ENCODE data around the gene HIRIP3. TPM values are rescaled to one million over a fixed set of nuclear protein-coding genes. Genes with fewer than 3 reads are reported as not detected.
"Not testable (repeated sequence)": the region's sequence is repeated elsewhere in the genome, so short reads cannot be mapped to it uniquely, and the experiment has no call there.

Gene HIRIP3
- total RNA-seq, 1 experiment from 2014 or later, result 9.8 TPM

GRCh38 chr16:29974291-29975133 lies 20.9 kb downstream of the HIRIP3 start:
- DNase-seq (ENCODE audit: low read depth, low spot score), result peak; percentile 2
- in situ Hi-C loops (cut with HindIII; ENCODE audit: low pct_unique_long_range_greater_than_20kb, low sequenced_read_pairs), result no loop called here

- in situ Hi-C loops (cut with HindIII; ENCODE audit: low pct_unique_long_range_greater_than_20kb, low sequenced_read_pairs), result no loop called here
- peak; percentile 98 for DNase-seq (ENCODE audit: low read depth, low spot score)
Measured at GRCh38 chr16:29973384-29974246, 21.8 kb downstream of the HIRIP3 start, which contains the start of gene TAOK2. TAOK2 (plus strand) TSS chr16:29973868; CDS start chr16:29977773, 3,905 bp downstream.

- in situ Hi-C loops (cut with HindIII; ENCODE audit: low pct_unique_long_range_greater_than_20kb, low sequenced_read_pairs), result no loop called here
- DNase-seq (ENCODE audit: low read depth, low spot score), result no peak
Measured at GRCh38 chr16:29972992-29973383, 22.4 kb downstream of the HIRIP3 start.

GRCh38 chr16:29972500-29972899 lies 22.9 kb downstream of the HIRIP3 start:
- DNase-seq (ENCODE audit: low read depth, low spot score), result no peak
- in situ Hi-C loops (cut with HindIII; ENCODE audit: low pct_unique_long_range_greater_than_20kb, low sequenced_read_pairs), result no loop called here

GRCh38 chr16:29971304-29971703 lies 24.1 kb downstream of the HIRIP3 start:
- in situ Hi-C loops (cut with HindIII; ENCODE audit: low pct_unique_long_range_greater_than_20kb, low sequenced_read_pairs), result no loop called here
- no peak for DNase-seq (ENCODE audit: low read depth, low spot score)

GRCh38 chr16:29968205-29968604 lies 27.2 kb downstream of the HIRIP3 start:
- in situ Hi-C loops (cut with HindIII; ENCODE audit: low pct_unique_long_range_greater_than_20kb, low sequenced_read_pairs), result no loop called here
- DNase-seq (ENCODE audit: low read depth, low spot score), result no peak

- in situ Hi-C loops (cut with HindIII; ENCODE audit: low pct_unique_long_range_greater_than_20kb, low sequenced_read_pairs), result no loop called here
- no peak for DNase-seq (ENCODE audit: low read depth, low spot score)
Measured at GRCh38 chr16:29963021-29963743, 32.2 kb downstream of the HIRIP3 start.

- in situ Hi-C loops (cut with HindIII; ENCODE audit: low pct_unique_long_range_greater_than_20kb, low sequenced_read_pairs), result no loop called here
- no peak for DNase-seq (ENCODE audit: low read depth, low spot score)
Measured at GRCh38 chr16:29962344-29962994, 32.9 kb downstream of the HIRIP3 start.

- DNase-seq (ENCODE audit: low read depth, low spot score), result peak; percentile 82
Measured at GRCh38 chr16:29961479-29962343, 33.7 kb downstream of the HIRIP3 start, which contains the start of gene TMEM219. TMEM219 (plus strand) TSS chr16:29962079; CDS start chr16:29963144, 1,065 bp downstream.

GRCh38 chr16:29961127-29961478 lies 34.3 kb downstream of the HIRIP3 start:
- in situ Hi-C loops (cut with HindIII; ENCODE audit: low pct_unique_long_range_greater_than_20kb, low sequenced_read_pairs), result no loop called here

More at GRCh38 chr16:29961479-29962343, 33.7 kb downstream of the HIRIP3 start, which contains the start of gene TMEM219:
- in situ Hi-C loops (cut with HindIII; ENCODE audit: low pct_unique_long_range_greater_than_20kb, low sequenced_read_pairs), result no loop called here

GRCh38 chr16:29959821-29960220 lies 35.6 kb downstream of the HIRIP3 start:
- DNase-seq (ENCODE audit: low read depth, low spot score); in situ Hi-C loops (cut with HindIII; ENCODE audit: low pct_unique_long_range_greater_than_20kb, low sequenced_read_pairs): not testable (repeated sequence)

More at GRCh38 chr16:29961127-29961478, 34.3 kb downstream of the HIRIP3 start:
- no peak for DNase-seq (ENCODE audit: low read depth, low spot score)

GRCh38 chr16:29959293-29959692 lies 36.1 kb downstream of the HIRIP3 start:
- in situ Hi-C loops (cut with HindIII; ENCODE audit: low pct_unique_long_range_greater_than_20kb, low sequenced_read_pairs), result no loop called here
- no peak for DNase-seq (ENCODE audit: low read depth, low spot score)

GRCh38 chr16:29958756-29959155 lies 36.7 kb downstream of the HIRIP3 start:
- in situ Hi-C loops (cut with HindIII; ENCODE audit: low pct_unique_long_range_greater_than_20kb, low sequenced_read_pairs), result no loop called here
- no peak for DNase-seq (ENCODE audit: low read depth, low spot score)

GRCh38 chr16:29951625-29952365 lies 43.6 kb downstream of the HIRIP3 start:
- in situ Hi-C loops (cut with HindIII; ENCODE audit: low pct_unique_long_range_greater_than_20kb, low sequenced_read_pairs), result no loop called here
- DNase-seq (ENCODE audit: low read depth, low spot score), result no peak

- no peak for DNase-seq (ENCODE audit: low read depth, low spot score)
- in situ Hi-C loops (cut with HindIII; ENCODE audit: low pct_unique_long_range_greater_than_20kb, low sequenced_read_pairs), result no loop called here
Measured at GRCh38 chr16:29950806-29951461, 44.5 kb downstream of the HIRIP3 start.
